CD14-positive monocyte (primary cell): ENCODE data around the gene RNGTT. TPM values are rescaled to one million over a fixed set of nuclear protein-coding genes. Genes with fewer than 3 reads are reported as not detected.
A peak's percentile ranks its signal among the peaks of the same experiment; 100 is the strongest.
"Not testable (repeated sequence)": the region's sequence is repeated elsewhere in the genome, so short reads cannot be mapped to it uniquely, and the experiment has no call there.

ENCODE experiments used
- DNase-seq, 3 donors: peaks; one replicate each; pipeline ENCODE4 v3.0.0-alpha.2; 2011 to 2022
- H2AFZ ChIP-seq: 2 replicates; pipeline ENCODE4 v1.6.0; 2012; ENCODE audit warnings: mild to moderate bottlenecking, low read depth, low read length, inconsistent platforms; ENCODE audit not compliant: insufficient read depth, poor library complexity, severe bottlenecking
- H3K27ac ChIP-seq, 2 donors: 1 replicate in 1 of 2; 2 replicates in 1 of 2; pipeline ENCODE4 v1.5.1; 2012 to 2013; ENCODE audit warnings: low read length in 2 of 2, control low read depth in 1 of 2, inconsistent platforms in 1 of 2, low read depth in 1 of 2, mild to moderate bottlenecking in 1 of 2
- H3K27me3 ChIP-seq, 2 donors: one replicate each; pipeline versions ENCODE4 v1.6.0 to v1.6.1; 2011 to 2013; ENCODE audit warnings: low read length in 2 of 2; ENCODE audit not compliant: control insufficient read depth in 2 of 2, insufficient read depth in 2 of 2
- H3K36me3 ChIP-seq, 2 donors: replicated peaks in 1 of 2; 1 replicate in 1 of 2; 2 replicates in 1 of 2; pipeline versions ENCODE4 v1.5.1 to v1.6.1; 2012 to 2013; ENCODE audit warnings: low read length in 2 of 2, control low read depth in 1 of 2, inconsistent platforms in 1 of 2, mild to moderate bottlenecking in 1 of 2; ENCODE audit not compliant: insufficient read depth in 2 of 2, control insufficient read depth in 1 of 2
- H3K4me1 ChIP-seq, 2 donors: 1 replicate in 1 of 2; 2 replicates in 1 of 2; pipeline versions ENCODE4 v1.5.1 to v1.6.1; 2012 to 2013; ENCODE audit warnings: low read length in 2 of 2, control low read depth in 1 of 2, inconsistent platforms in 1 of 2, mild to moderate bottlenecking in 1 of 2, moderate library complexity in 1 of 2; ENCODE audit not compliant: insufficient read depth in 2 of 2, control insufficient read depth in 1 of 2
- H3K4me2 ChIP-seq: replicated peaks from 2 replicates; pipeline ENCODE3; 2012; ENCODE audit warnings: low read length, moderate library complexity, mild to moderate bottlenecking; ENCODE audit not compliant: poor library complexity, severe bottlenecking; ENCODE audit errors: extremely low read depth
- H3K4me3 ChIP-seq, 3 experiments: fragments of 200-600 bp in 1 of 3; sonication (generic) in 1 of 3; replicated peaks in 1 of 3; 1 replicate in 2 of 3; 2 replicates in 1 of 3; pipeline ENCODE4 v1.5.1; 2011 to 2013; ENCODE audit warnings: low read length in 3 of 3, mild to moderate bottlenecking in 3 of 3, control low read depth in 2 of 3, low read depth in 2 of 3, inconsistent platforms in 1 of 3, moderate library complexity in 1 of 3
- H3K79me2 ChIP-seq: 2 replicates; pipeline ENCODE4 v1.6.0; 2012; ENCODE audit warnings: mild to moderate bottlenecking, control low read depth, inconsistent platforms, low read length, moderate library complexity; ENCODE audit not compliant: insufficient read depth
- H3K9ac ChIP-seq: 2 replicates; pipeline ENCODE4 v1.6.0; 2017; ENCODE audit warnings: low read length, mild to moderate bottlenecking; ENCODE audit not compliant: insufficient read depth, poor library complexity, severe bottlenecking
- H3K9me3 ChIP-seq, 2 donors: replicated peaks in 1 of 2; 1 replicate in 1 of 2; 2 replicates in 1 of 2; pipeline versions ENCODE4 v1.5.1 to v1.6.1; 2012 to 2013; ENCODE audit warnings: low read length in 2 of 2, control low read depth in 1 of 2; ENCODE audit not compliant: control insufficient read depth in 1 of 2, insufficient read depth in 1 of 2
- H4K20me1 ChIP-seq: 2 replicates; pipeline ENCODE4 v1.6.0; 2012; ENCODE audit warnings: mild to moderate bottlenecking, low read length, control low read depth, moderate library complexity; ENCODE audit not compliant: insufficient read depth
- H3K27ac Mint-ChIP-seq, 7 donors: one replicate each; pipeline ENCODE4 v1.8.0; 2020; ENCODE audit warnings: mild to moderate bottlenecking in 7 of 7, mixed read lengths in 7 of 7, moderate library complexity in 6 of 7, inconsistent platforms in 2 of 7
- H3K27me3 Mint-ChIP-seq, 3 donors: one replicate each; pipeline ENCODE4 v1.8.0; 2021 to 2022; ENCODE audit warnings: low read depth in 3 of 3, mild to moderate bottlenecking in 3 of 3, mixed read lengths in 3 of 3, moderate library complexity in 3 of 3, inconsistent platforms in 1 of 3
- H3K36me3 Mint-ChIP-seq, 2 donors: one replicate each; pipeline ENCODE4 v1.8.0; 2020; ENCODE audit warnings: mixed read lengths in 2 of 2, inconsistent platforms in 1 of 2, mild to moderate bottlenecking in 1 of 2
- H3K4me1 Mint-ChIP-seq: one replicate; pipeline ENCODE4 v1.8.0; 2020; ENCODE audit warnings: mild to moderate bottlenecking, mixed read lengths
- H3K4me3 Mint-ChIP-seq, 2 donors: one replicate each; pipeline ENCODE4 v1.8.0; 2020; ENCODE audit warnings: mild to moderate bottlenecking in 2 of 2, mixed read lengths in 2 of 2, moderate library complexity in 1 of 2
- H3K9me3 Mint-ChIP-seq, 7 donors: one replicate each; pipeline ENCODE4 v1.8.0; 2020 to 2022; ENCODE audit warnings: mixed read lengths in 7 of 7, mild to moderate bottlenecking in 6 of 7, moderate library complexity in 6 of 7, inconsistent platforms in 2 of 7
- CTCF ChIP-seq: fragments of 200-600 bp; IDR thresholded peaks from one replicate; pipeline ENCODE4 v1.8.0; 2022; ENCODE audit warnings: antibody characterized with exemption, mild to moderate bottlenecking
- WGBS: methylation state at CpG from one replicate; pipeline ENCODE4 v1.1.5; 2013; ENCODE audit warnings: missing lambda C conversion rate; ENCODE audit not compliant: insufficient coverage; 5-methylcytosine and 5-hydroxymethylcytosine counted together
- intact Hi-C, 2 donors: fragments of 100-400 bp; cut with micrococcal nuclease; formaldehyde crosslinking; loops; one replicate each; pipeline versions ENCODE4 v1.15.0 to v1.15.1; 2023
- polyA plus RNA-seq, 3 donors: library from polyadenylated mRNA; depleted of rRNA in 1 of 3; unstranded in 2 of 3; stranded (reverse) in 1 of 3; fragments of 300-500 nt in 2 of 3; fragments of >200 nt in 1 of 3; fragmentation: Illumina TruSeq in 2 of 3; gene quantifications; 1 replicate in 2 of 3; 2 replicates in 1 of 3; pipeline ENCODE4 v1.2.3, GENCODE V29; 2012 to 2021

RNGTT gene
- polyA plus RNA-seq, 3 donors: 2.3 to 8.6 (median 5.8) TPM

GRCh38 chr6:88827599-88827998 is 135.8 kb downstream of the RNGTT start:
- peak overlapping the region in 1 of 7 donors; percentile 13 for H3K27ac Mint-ChIP-seq
- H3K4me3 ChIP-seq, H3K4me1 ChIP-seq, H3K4me2 ChIP-seq, H3K27me3 ChIP-seq, H4K20me1 ChIP-seq, DNase-seq, H3K36me3 ChIP-seq, H2AFZ ChIP-seq, H3K27ac ChIP-seq, intact Hi-C loops, H3K9ac ChIP-seq, H3K4me3 Mint-ChIP-seq, H3K4me1 Mint-ChIP-seq, H3K79me2 ChIP-seq, H3K27me3 Mint-ChIP-seq: not testable (repeated sequence)
- WGBS: 100% methylated on average over 2 of the region's 4 CpGs
- peaks cover 0 to 13% of the 10 kb centered on the region in 2 donors for H3K9me3 ChIP-seq
- peaks cover 7 to 31% (median 26%) of the 10 kb centered on the region in 7 donors for H3K9me3 Mint-ChIP-seq
- H3K36me3 Mint-ChIP-seq: peaks cover 28 to 44% of the 10 kb centered on the region in 2 donors

GRCh38 chr6:88825856-88826255 is 137.6 kb downstream of the RNGTT start:
- peaks cover 22 to 32% of the 10 kb centered on the region in 2 donors for H3K36me3 Mint-ChIP-seq
- H3K4me1 Mint-ChIP-seq: no peaks in the 10 kb centered on the region
- TF ChIP-seq CTCF: no peak
- Histone ChIP-seq H4K20me1 (no peaks in the 10 kb centered on the region), H3K4me3 (no peak overlapping the region), H3K9me3 (peaks cover 0 to 1% of the 10 kb centered on the region in 2 donors), H2AFZ (no peak overlapping the region), H3K36me3 (peaks cover 0 to 5% of the 10 kb centered on the region in 2 donors), H3K9ac (no peak overlapping the region), H3K27ac (no peak overlapping the region), H3K4me1 (no peaks in the 10 kb centered on the region), H3K27me3 (no peaks in the 10 kb centered on the region), H3K4me2 (no peak overlapping the region), H3K79me2 (no peaks in the 10 kb centered on the region)
- no peak overlapping the region for H3K27ac Mint-ChIP-seq
- H3K9me3 Mint-ChIP-seq: peaks cover 1 to 15% (median 10%) of the 10 kb centered on the region in 7 donors
- peaks cover 0 to 2% (median 1%) of the 10 kb centered on the region in 3 donors for H3K27me3 Mint-ChIP-seq
- DNase-seq: no peak
- intact Hi-C loops: no loop called here
- H3K4me3 Mint-ChIP-seq: no peak overlapping the region
- no CpG with 5 or more reads among the region's 3 CpGs for WGBS
